WTC11 (cell line): ENCODE measurements around the gene SOCS7. TPM values are rescaled to one million over a fixed set of nuclear protein-coding genes. Genes with fewer than 3 reads are reported as not detected.
A peak's percentile ranks its signal among the peaks of the same experiment; 100 is the strongest.

Source experiments
- ATAC-seq: fragments of 200-7000 bp; cut with Tn5 transposase; 2 replicates; pipeline ENCODE4 v1.10.0; 2021; ENCODE audit warnings: mild to moderate bottlenecking, moderate library complexity
- CTCF ChIA-PET: fragments of 300-600 bp; sonication (Branson Sonifier 250); formaldehyde crosslinking; loops from one replicate; lab custom pipeline; 2021; ENCODE audit warnings: antibody characterized with exemption; lab: Charles Lee
- POLR2A ChIA-PET: fragments of 350-600 bp; sonication (Branson Sonifier 250); formaldehyde crosslinking; loops from one replicate; lab custom pipeline; 2021; ENCODE audit warnings: antibody characterized with exemption; lab: Charles Lee
- DNase-seq: peaks from one replicate; pipeline ENCODE4 v3.0.0; 2021; ENCODE audit warnings: low spot score
- H3K27ac Mint-ChIP-seq: 2 replicates; pipeline ENCODE4 v1.8.0; 2021; ENCODE audit warnings: mixed read lengths
- H3K27me3 Mint-ChIP-seq: 2 replicates; pipeline ENCODE4 v1.8.0; 2021; ENCODE audit warnings: low read depth, mild to moderate bottlenecking, moderate library complexity, mixed read lengths
- H3K36me3 Mint-ChIP-seq: 2 replicates; pipeline ENCODE4 v1.8.0; 2021; ENCODE audit warnings: mixed read lengths
- H3K4me1 Mint-ChIP-seq: 2 replicates; pipeline ENCODE4 v1.8.0; 2022; ENCODE audit warnings: mixed read lengths
- H3K4me3 Mint-ChIP-seq: 2 replicates; pipeline ENCODE4 v1.8.0; 2021; ENCODE audit warnings: mild to moderate bottlenecking, moderate library complexity, mixed read lengths
- H3K9me3 Mint-ChIP-seq: 2 replicates; pipeline ENCODE4 v1.8.0; 2021; ENCODE audit warnings: mixed read lengths
- ATF6 ChIP-seq: sonication (generic); formaldehyde crosslinking; IDR thresholded peaks from 2 replicates; pipeline ENCODE4 v1.8.1; 2023; ENCODE audit warnings: mild to moderate bottlenecking, missing genetic modification reagents
- CREB1 ChIP-seq: sonication (generic); formaldehyde crosslinking; IDR thresholded peaks from 2 replicates; pipeline ENCODE4 v1.8.0; 2023; ENCODE audit warnings: mild to moderate bottlenecking, missing genetic modification reagents
- ELF4 ChIP-seq: sonication (generic); formaldehyde crosslinking; IDR thresholded peaks from 2 replicates; pipeline ENCODE4 v1.8.1; 2022; ENCODE audit warnings: low read depth, mild to moderate bottlenecking, moderate library complexity, missing genetic modification reagents
- ERG ChIP-seq: fragments of 250-450 bp; sonication (Bioruptor Pico); IDR thresholded peaks from 2 replicates; pipeline ENCODE4 v1.8.0; 2021; ENCODE audit warnings: mild to moderate bottlenecking
- ESRRA ChIP-seq: sonication (generic); formaldehyde crosslinking; IDR thresholded peaks from 2 replicates; pipeline ENCODE4 v1.8.1; 2022; ENCODE audit warnings: mild to moderate bottlenecking, missing genetic modification reagents, borderline replicate concordance
- ETV6 ChIP-seq: sonication (generic); formaldehyde crosslinking; IDR thresholded peaks from 2 replicates; pipeline ENCODE4 v1.8.1; 2022; ENCODE audit warnings: mild to moderate bottlenecking, missing genetic modification reagents
- FOXJ3 ChIP-seq: sonication (generic); formaldehyde crosslinking; IDR thresholded peaks from 2 replicates; pipeline ENCODE4 v1.9.0; 2021; ENCODE audit warnings: missing genetic modification reagents, mild to moderate bottlenecking, borderline replicate concordance
- GTF2I ChIP-seq: fragments of 250-450 bp; sonication (Bioruptor Pico); conservative IDR thresholded peaks from 2 replicates; pipeline ENCODE4 v1.4.0; 2021; ENCODE audit warnings: mild to moderate bottlenecking
- NR1H2 ChIP-seq: sonication (generic); formaldehyde crosslinking; IDR thresholded peaks from 2 replicates; pipeline ENCODE4 v1.9.0; 2021; ENCODE audit warnings: mild to moderate bottlenecking, moderate library complexity, missing genetic modification reagents
- NR2C2 ChIP-seq: sonication (generic); formaldehyde crosslinking; IDR thresholded peaks from 2 replicates; pipeline ENCODE4 v1.8.0; 2022; ENCODE audit warnings: mild to moderate bottlenecking, missing genetic modification reagents
- PRDM15 ChIP-seq: sonication (generic); formaldehyde crosslinking; IDR thresholded peaks from 2 replicates; pipeline ENCODE4 v1.8.0; 2022; ENCODE audit warnings: missing genetic modification reagents
- USF1 ChIP-seq: sonication (generic); formaldehyde crosslinking; IDR thresholded peaks from 2 replicates; pipeline ENCODE4 v1.8.0; 2022; ENCODE audit warnings: mild to moderate bottlenecking, missing genetic modification reagents
- ZBTB21 ChIP-seq: sonication (generic); formaldehyde crosslinking; IDR thresholded peaks from 2 replicates; pipeline ENCODE4 v1.8.1; 2023; ENCODE audit warnings: mild to moderate bottlenecking, missing genetic modification reagents, borderline replicate concordance
- ZNF121 ChIP-seq: sonication (generic); formaldehyde crosslinking; IDR thresholded peaks from 2 replicates; pipeline ENCODE4 v1.8.0; 2023; ENCODE audit warnings: missing genetic modification reagents
- ZNF138 ChIP-seq: sonication (generic); formaldehyde crosslinking; conservative IDR thresholded peaks from 2 replicates; pipeline ENCODE4 v1.8.1; 2022; ENCODE audit warnings: mild to moderate bottlenecking, moderate library complexity, missing genetic modification reagents
- ZNF281 ChIP-seq: sonication (generic); formaldehyde crosslinking; IDR thresholded peaks from 2 replicates; pipeline ENCODE4 v1.8.0; 2023; ENCODE audit warnings: mild to moderate bottlenecking, missing genetic modification reagents
- total RNA-seq: library from RNA; stranded (reverse); gene quantifications from 3 replicates; pipeline ENCODE4 v1.2.3, GENCODE V29; 2021

The SOCS7 gene
- total RNA-seq, 1 experiment from 2014 or later = 33.6 TPM

GRCh38 chr17:38401459-38401858 is 49.8 kb downstream of the SOCS7 start (continued):
- TF ChIP-seq ERG (CRISPR knock-in tag) (no peak), FOXJ3 (CRISPR knock-in tag) (no peak), USF1 (CRISPR knock-in tag) (no peak), ZNF121 (CRISPR knock-in tag) (no peak), ETV6 (CRISPR knock-in tag) (no peak), PRDM15 (CRISPR knock-in tag) (no peak)

- Mint-ChIP-seq H3K27me3 (no peaks in the 10 kb centered on the region), H3K4me1 (peaks cover 37% of the 10 kb centered on the region), H3K36me3 (peaks cover 34% of the 10 kb centered on the region), H3K27ac (peak overlapping the region; percentile 70; the same call in 1 of the 2 replicates), H3K4me3 (no peak overlapping the region), H3K9me3 (no peaks in the 10 kb centered on the region)
- POLR2A ChIA-PET = interaction anchor here (0.5 to 1.4 kb wide), 4 partner anchors 9 to 79 kb away, joined by 4 to 10 read pairs (median 4); no protein-coding TSS in a partner anchor
- peak; percentile 32 for ATAC-seq
- no peak for TF ChIP-seq GTF2I (CRISPR knock-in tag)
- DNase-seq = no peak
- CTCF ChIA-PET = interaction anchor here (0.7 to 4.3 kb wide), 22 partner anchors 10 to 260 kb away, joined by 3 to 62 read pairs (median 6); partner anchors contain the start of gene SOCS7
These were observed 51.3 kb downstream of the SOCS7 start for GRCh38 chr17:38402897-38403296.

GRCh38 chr17:38403491-38403890 is 51.8 kb downstream of the SOCS7 start:
- TF ChIP-seq ELF4 (CRISPR knock-in tag) = no peak
- Mint-ChIP-seq H3K27ac (peak overlapping the region; percentile 70; the same call in 1 of the 2 replicates), H3K4me1 (peaks cover 37% of the 10 kb centered on the region), H3K9me3 (no peaks in the 10 kb centered on the region), H3K4me3 (peak overlapping the region; percentile 45), H3K36me3 (peaks cover 33% of the 10 kb centered on the region), H3K27me3 (no peaks in the 10 kb centered on the region)
- CTCF ChIA-PET = interaction anchor here (0.7 to 4.3 kb wide), 24 partner anchors 10 to 259 kb away, joined by 3 to 62 read pairs (median 6); partner anchors contain the start of gene SOCS7
- POLR2A ChIA-PET = interaction anchor here (0.5 to 1.4 kb wide), 7 partner anchors 9 to 79 kb away, joined by 3 to 10 read pairs (median 4); partner anchors contain the start of gene SOCS7
- ATAC-seq = peak; percentile 62
- DNase-seq = no peak

- Mint-ChIP-seq H3K27me3 (no peaks in the 10 kb centered on the region), H3K4me1 (peaks cover 37% of the 10 kb centered on the region), H3K27ac (peak overlapping the region; percentile 91), H3K9me3 (no peaks in the 10 kb centered on the region), H3K36me3 (peaks cover 28% of the 10 kb centered on the region), H3K4me3 (peak overlapping the region; percentile 48)
- POLR2A ChIA-PET = interaction anchor here (0.9 to 1.7 kb wide), 6 partner anchors 8 to 79 kb away, joined by 3 to 10 read pairs (median 4); partner anchors contain the start of gene SOCS7
- no peak for DNase-seq
- CTCF ChIA-PET = interaction anchor here (0.9 to 4.3 kb wide), 23 partner anchors 9 to 258 kb away, joined by 3 to 62 read pairs (median 7); partner anchors contain the start of gene SOCS7
- ATAC-seq = peak; percentile 60
- TF ChIP-seq CREB1 (CRISPR knock-in tag) = 0 out of 2 replicates have a peak, but pooled peaks have one; percentile 47
- TF ChIP-seq USF1 (CRISPR knock-in tag) = no peak
- TF ChIP-seq ATF6 (CRISPR knock-in tag) = no peak
- TF ChIP-seq NR1H2 (CRISPR knock-in tag) = no peak
- no peak for TF ChIP-seq ZNF138
- TF ChIP-seq ZNF281 (CRISPR knock-in tag) = no peak
- no peak for TF ChIP-seq ESRRA (CRISPR knock-in tag)
- TF ChIP-seq NR2C2 = no peak
- TF ChIP-seq ZBTB21 (CRISPR knock-in tag) = no peak
These were observed 52.7 kb downstream of the SOCS7 start for GRCh38 chr17:38404174-38404943.
